GM18508 (cell line): Measurements from ENCODE around the gene CD2.
"Not testable (repeated sequence)": the region's sequence is repeated elsewhere in the genome, so short reads cannot be mapped to it uniquely, and the experiment has no call there.

Experiments used
- ATAC-seq: cut with Tn5 transposase; IDR thresholded peaks from one replicate; pipeline ENCODE4 v1.9.1; 2021; ENCODE audit warnings: moderate number of reproducible peaks; ENCODE audit not compliant: insufficient read depth, unreplicated experiment

Gene CD2

GRCh38 chr1:116756092-116756491, 1.9 kb downstream of the CD2 start:
- ATAC-seq = not testable (repeated sequence)

- ATAC-seq = not testable (repeated sequence)
Observed at GRCh38 chr1:116758456-116758815, 4.2 kb downstream of the CD2 start.

- no peak for ATAC-seq
Observed at GRCh38 chr1:116759636-116760035, 5.4 kb downstream of the CD2 start.

- ATAC-seq = no peak
Observed at GRCh38 chr1:116760487-116760886, 6.3 kb downstream of the CD2 start.

GRCh38 chr1:116760996-116761665, 6.9 kb downstream of the CD2 start:
- no peak for ATAC-seq

- no peak for ATAC-seq
Observed at GRCh38 chr1:116762281-116762680, 8.1 kb downstream of the CD2 start.

GRCh38 chr1:116762781-116763115, 8.5 kb downstream of the CD2 start:
- no peak for ATAC-seq

GRCh38 chr1:116763116-116763786, 9.0 kb downstream of the CD2 start:
- no peak for ATAC-seq

GRCh38 chr1:116763787-116764465, 9.7 kb downstream of the CD2 start:
- ATAC-seq = no peak

- ATAC-seq = no peak
Observed at GRCh38 chr1:116764466-116764898, 10.3 kb downstream of the CD2 start.

- ATAC-seq = no peak
Observed at GRCh38 chr1:116764906-116765862, 11.0 kb downstream of the CD2 start.

- ATAC-seq = no peak
Observed at GRCh38 chr1:116765962-116766361, 11.7 kb downstream of the CD2 start.

- no peak for ATAC-seq
Observed at GRCh38 chr1:116766616-116767469, 12.6 kb downstream of the CD2 start.

GRCh38 chr1:116767782-116768382, 13.7 kb downstream of the CD2 start:
- no peak for ATAC-seq

- no peak for ATAC-seq
Observed at GRCh38 chr1:116768416-116769103, 14.3 kb downstream of the CD2 start.

GRCh38 chr1:116769104-116769452, 14.8 kb downstream of the CD2 start:
- no peak for ATAC-seq

GRCh38 chr1:116769561-116769977, 15.3 kb downstream of the CD2 start:
- ATAC-seq = peak; percentile 85

- ATAC-seq = no peak
Observed at GRCh38 chr1:116769994-116770393, 15.8 kb downstream of the CD2 start.

- ATAC-seq = no peak
Observed at GRCh38 chr1:116770625-116771024, 16.4 kb downstream of the CD2 start.
